Tongue (tissue), 2 donors: ENCODE measurements around the gene PSD2. TPM values are rescaled to one million over a fixed set of nuclear protein-coding genes. Genes with fewer than 3 reads are reported as not detected.

Source experiments
- DNase-seq: peaks from one replicate; pipeline ENCODE4 v3.0.0-alpha.2; 2015
- total RNA-seq: library from RNA; depleted of rRNA; stranded (reverse); fragments of >200 nt; gene quantifications from one replicate; pipeline ENCODE4 v1.2.3, GENCODE V29; 2014

PSD2 gene
- total RNA-seq, 1 donor from 2014 or later, result 0.10 TPM

DNA sequence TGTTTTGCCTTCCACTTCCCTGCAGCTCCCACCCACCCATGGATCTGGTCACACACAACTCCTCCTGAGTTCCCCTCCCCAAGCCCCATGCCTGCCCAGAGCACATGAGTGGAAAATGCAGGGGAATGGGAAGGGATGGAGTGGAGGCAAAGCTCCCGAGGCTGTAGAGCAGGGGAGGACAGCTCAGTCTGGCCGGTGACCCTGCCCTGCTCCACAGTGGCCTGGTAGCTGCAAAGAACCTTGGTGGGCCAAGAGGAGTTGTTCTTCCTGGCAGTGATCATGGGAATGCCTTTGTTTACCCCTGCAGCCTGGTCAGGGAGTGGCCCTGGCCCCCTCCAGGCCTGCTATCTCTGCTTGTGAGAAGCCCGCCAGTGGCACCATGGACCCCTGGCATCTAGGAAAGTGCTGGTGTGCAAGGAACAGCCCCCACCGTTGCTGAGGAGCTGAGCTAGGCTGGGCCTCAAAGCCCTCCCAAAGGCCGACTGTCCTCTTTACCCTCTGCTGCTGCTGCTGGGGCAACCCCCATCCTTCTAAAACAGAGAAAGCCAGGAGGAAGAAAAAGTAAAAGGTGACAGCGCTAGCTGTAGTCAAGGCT lies 60.4 kb downstream of the PSD2 start:
- DNase-seq, result no peak

DNA sequence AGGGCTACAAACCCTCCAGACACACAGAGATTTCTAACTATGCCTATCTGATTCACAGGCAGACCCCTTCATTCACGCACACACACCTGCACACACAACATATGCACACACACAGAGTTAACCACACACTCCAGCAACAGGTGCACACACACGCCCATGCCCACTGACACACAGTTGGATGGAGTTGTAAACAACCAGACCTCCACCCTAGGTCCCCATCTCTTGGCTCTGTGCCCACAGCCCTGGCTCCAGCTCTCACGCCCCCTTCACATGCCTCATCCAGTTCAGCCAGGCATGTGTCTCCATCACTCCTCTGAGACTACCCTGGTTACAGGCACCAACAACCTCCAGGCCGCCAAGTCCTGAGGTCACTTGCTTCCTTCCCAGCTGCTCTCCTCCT lies 61.1 kb downstream of the PSD2 start:
- peak; percentile 69 for DNase-seq

DNA sequence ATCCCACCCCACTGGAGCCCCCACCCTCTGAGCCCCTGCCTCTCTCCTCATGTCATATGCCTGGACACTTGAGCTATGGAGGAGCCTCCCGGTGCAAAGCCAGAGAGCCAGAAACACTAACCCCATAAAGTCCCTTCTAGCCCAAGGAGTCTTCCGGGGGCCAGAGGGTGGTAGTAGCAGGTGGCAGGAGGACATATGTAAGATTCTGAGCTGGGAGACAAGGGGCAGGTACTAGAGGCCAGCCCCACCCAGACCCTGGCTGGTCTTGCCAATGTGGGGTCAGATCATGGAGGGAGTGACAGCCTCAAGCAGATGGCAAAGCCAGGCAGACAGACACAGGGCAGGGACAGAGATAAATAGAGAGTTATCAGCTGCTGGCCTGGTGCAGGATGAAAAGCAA lies 63.4 kb downstream of the PSD2 start:
- DNase-seq, result no peak

DNA sequence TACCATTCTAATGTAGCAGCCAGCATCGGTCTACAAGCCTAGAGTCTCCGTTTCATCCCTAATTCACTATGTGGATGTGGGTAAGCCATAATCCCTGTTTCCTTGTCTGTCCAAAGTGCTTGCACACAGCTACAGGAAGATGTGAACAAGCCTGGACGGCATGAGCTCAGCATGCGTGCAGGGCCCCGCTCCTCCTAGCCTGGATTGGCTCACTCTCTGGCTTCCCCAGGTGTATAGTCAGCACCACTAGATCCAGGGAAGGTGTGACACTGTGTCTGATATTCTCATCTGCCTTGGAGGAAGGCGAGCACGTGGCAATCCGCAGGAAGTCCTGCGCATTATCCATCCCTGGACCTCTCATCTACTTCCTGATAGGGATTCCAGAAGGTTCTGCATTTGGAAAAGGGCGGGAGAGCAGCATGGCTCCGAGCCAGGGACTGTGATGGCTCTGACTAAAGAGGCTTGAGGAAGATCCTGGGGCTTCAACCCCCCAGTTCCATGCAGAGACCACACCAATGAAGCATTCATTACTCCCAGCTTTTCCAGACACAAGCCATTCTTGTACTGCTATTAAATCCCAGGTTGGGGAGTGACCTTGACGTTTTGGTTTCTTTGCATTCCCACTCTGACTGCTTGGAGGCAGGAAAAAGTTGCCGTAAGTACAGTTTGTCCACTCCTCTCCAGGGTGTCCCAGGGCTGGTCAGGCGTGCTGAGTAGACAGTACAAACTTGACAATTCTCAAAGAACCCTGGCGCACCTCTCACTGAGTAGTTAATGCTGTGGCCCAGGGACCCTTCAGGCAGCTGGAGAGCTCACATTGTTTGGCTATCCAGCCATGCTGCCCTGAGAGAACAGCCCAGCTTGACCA lies 65.6 kb downstream of the PSD2 start:
- DNase-seq, result no peak

DNA sequence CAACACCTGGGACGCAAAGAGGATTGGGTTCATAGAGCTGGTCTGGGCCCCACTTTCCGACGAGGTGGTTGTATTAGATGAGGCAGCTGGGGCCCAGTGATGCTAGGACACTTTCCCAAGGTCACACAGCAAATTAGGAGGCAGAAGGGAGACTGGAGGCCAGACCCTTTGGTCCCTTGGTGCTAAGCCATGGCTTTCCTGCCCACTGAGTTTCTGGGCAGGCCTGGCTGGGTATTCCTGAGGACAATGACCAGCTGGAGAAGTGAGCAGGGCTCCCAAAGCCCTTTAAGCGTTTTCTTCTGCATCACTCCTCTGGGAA lies 66.2 kb downstream of the PSD2 start:
- no peak for DNase-seq

DNA sequence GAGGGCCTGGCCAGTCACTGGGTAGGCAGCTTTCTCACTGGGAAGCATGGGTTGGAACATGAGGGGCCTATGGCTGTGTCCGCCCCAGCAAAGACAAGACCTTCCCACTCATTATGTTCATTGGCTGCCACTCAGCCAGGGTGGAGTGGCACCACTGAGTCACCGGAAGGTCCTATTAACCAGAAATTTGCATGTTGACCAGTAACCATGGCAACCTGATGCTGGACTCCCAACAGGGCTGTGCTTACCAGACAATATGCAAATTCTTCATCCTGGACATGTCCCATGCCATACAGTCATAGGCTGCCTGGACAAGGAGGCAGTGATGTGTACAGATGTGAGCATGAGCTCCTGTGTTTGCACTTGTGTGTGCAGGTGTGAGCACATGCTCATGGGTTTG lies 66.7 kb downstream of the PSD2 start:
- no peak for DNase-seq

DNA sequence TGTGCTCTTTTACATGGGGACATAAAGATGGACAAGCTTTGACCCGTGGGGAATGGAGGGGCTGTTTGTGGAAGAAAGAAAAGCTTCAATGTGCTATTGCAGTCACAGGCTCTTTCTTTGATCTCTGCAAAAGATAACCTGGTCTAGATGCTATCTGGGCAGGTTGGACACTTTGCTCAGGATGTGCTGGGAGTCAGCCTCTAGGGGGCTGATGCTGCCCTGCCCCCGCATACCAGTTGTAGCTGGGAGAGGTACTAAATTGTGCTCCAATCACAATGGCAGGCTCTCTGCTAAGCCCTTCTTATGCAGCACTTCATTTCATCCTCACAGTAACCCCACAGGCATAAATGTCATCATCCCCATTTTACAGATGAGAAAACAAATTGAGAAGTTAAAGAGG lies 67.2 kb downstream of the PSD2 start:
- no peak for DNase-seq

DNA sequence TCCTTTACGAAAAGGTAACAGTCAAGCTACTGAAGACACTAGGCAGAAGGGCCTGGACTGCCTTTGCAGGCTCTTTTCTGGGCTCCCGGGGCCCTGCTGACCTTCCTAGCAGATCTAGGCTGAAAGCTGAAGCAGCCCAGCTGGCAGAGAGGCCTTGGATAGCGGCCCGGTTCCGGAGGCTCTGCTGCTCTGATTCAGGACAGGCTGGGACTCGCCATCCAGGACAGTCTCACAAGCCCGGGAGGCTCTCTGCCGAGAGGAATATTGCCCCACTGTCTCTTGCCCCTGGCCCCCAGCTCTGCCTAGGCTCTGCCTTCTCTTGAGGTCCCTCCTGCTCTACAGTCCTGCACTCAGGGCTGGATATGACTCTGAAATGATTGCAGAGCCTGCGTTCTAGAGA lies 67.8 kb downstream of the PSD2 start:
- no peak for DNase-seq

DNA sequence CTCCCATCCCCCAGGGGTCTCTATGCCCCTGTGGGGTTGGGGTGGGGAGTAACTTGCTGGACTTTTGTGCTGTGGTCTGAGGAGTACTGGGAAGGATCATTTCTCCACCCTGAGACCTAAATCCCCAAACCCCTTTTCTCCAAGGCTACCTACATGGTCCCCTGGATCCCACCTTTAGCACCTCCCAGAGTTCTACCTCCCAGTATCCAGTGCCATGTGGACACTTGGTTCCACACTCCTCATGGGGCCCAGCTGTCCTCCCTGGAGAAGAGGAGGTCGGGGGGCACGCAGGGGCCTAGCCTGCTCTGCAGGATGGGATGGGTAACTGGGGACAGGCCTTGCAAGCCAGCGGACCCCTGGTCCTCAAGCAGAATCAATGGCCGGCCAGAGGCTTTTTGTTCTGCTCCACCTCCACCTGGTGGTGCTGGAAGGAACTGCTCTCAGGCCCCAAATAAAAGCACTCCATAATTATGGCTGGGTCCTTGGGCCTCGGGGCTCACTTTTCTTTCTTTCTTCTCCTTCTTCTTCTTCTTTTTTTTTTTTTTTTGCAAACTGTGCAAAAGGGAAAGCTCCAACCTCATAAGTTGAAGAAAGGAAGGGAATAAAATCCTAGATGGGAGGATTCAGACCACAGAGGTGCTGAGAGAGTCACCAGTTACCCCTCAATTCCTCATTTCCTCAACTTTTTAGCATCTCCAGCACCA lies 68.4 kb downstream of the PSD2 start:
- peak; percentile 79 for DNase-seq

DNA sequence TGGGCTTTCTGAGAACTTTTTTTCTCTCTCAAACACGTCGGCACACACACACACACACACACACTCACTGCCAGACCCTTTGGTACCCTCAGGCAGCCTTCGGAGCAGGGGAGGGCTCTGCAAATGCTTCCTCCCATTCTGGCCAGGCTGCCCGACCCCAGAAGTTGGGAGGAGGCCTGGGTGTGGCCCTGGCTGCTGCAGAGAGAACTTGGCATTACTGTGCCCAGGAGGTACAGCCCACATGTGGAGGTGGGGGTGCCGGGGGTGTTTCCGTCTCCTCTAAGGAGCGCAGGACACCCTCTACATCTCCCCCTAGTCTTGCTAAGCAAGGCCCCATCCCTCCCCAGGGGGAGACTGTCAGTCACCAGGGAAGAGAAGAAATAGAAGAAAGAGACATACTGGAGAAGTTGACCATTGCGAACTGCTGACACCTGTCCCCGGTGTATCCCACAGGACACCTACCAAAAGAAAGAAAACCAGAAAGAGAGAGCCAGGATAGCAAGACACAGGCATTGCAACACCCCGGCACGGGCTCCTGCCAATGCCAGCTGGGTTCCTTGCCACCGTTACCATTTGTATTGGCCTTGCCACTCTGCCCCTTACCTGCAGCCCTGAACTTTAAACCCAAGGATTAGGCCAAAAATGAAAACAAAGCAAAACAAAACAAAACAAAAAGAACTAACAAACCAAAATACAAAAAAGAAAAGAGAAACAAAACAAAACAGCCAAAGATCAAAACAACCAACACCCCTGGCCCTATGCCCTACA lies 69.3 kb downstream of the PSD2 start:
- no peak for DNase-seq

DNA sequence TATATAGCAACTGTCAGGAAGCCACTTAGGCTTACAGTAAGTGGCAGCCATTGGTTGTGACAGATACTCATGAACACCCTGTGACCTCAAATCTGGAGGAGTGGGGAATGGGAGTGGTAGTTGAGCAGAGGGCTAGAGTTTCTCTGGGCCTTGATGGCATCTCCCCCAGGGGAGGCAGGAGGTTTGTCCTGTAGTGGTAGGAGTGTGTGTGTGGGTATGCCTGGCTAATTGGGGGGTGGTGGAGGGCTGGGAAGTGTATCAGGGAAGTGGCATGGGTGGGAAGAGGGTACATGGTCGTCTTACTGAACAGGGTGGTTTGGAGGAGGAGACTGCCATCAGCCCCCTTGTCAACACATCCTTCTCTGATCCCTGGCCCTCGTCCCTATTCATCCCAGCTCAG lies 71.5 kb downstream of the PSD2 start:
- no peak for DNase-seq

DNA sequence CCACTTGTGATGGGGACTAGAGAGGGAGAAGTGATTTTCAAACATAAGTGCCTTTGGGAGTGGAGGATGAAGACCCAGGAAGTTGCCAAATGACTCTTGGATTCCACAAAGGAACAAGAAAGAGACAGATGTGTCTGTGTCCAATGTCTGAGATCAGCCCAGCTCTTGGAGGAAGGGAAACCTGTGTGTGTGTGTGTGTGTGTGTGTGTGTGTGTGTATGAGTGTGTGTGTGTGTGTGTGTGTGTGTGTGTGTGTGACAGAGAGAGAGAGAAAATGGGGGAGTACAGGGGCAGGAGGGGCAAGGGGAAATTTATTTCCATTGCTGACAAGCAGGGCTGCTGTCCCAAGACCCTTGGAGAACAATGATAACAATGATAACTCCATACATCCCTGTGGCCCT lies 72.0 kb downstream of the PSD2 start:
- DNase-seq, result no peak

DNA sequence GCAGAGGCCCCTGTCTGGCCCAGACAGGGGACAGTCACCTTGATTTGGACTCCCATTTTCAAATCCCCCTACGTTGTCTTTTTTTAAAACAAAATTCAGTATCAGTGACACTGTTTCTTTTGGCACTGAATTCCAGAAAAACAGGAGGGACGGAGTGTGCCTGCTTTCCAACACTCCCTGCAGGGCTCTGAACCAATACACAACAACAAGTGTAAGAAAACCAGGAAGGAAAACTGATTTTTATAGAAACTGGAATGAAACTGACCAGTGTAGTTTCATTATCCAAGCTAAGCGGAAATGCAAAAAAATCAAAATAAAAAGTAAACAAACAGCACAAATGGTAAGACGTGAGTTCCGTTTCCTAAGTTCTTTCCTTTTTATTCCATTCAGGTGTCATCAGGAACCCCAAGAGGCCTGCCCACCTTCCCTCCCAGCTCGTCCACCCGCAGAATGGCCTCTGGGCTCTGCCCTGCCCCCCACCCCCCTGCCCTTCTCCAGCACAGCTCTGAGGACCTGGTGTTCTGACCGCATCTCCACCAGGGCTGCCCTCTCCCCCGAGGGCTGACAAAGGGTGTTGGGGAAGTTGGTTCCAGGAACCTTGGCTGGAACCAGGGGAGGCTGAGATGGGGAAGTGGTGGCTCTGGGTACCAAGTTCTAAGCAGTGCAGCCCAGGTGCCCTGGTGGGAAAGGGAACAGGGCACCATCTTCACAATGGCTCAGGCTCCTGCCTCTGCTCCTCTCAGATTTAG lies 73.6 kb downstream of the PSD2 start:
- no peak for DNase-seq

DNA sequence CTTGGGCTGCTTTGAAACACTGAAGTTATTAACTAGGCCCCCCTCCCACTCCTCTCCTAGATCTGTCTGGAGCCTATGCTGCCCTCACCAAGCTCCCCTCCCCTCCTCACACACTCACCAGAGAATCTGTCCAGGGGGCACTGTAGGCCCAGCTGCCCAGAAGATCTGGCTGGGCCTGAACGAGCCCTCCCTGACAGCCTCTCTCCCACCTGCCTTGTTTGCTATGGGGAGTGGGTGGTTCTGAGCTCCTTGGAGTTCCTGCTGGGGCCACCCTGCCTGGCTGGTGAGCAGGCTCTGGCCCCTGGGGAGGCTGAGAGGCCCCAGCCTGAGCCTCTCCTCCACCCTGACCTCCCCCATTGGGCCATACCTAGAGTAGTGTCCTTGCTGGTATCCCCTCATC lies 75.1 kb downstream of the PSD2 start:
- DNase-seq, result no peak

DNA sequence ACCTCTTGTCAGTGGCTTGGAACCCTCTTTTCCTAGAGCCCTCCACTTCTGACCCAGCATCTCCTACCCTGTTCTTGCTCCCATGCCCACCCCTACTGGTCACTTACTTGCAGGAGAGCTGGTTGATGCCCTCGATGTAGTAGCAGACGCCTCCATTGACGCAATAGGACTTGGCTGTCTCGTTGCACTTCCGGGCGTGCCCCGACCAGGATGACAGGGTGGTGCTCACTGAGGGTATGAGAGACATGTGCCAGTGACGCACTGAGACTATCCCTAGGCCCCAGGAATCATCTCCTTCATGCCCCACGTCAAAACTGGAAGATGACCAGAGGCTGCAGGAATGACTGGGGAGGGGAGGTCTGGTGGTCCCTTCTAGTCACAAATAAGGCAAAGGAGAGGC lies 76.0 kb downstream of the PSD2 start:
- no peak for DNase-seq

DNA sequence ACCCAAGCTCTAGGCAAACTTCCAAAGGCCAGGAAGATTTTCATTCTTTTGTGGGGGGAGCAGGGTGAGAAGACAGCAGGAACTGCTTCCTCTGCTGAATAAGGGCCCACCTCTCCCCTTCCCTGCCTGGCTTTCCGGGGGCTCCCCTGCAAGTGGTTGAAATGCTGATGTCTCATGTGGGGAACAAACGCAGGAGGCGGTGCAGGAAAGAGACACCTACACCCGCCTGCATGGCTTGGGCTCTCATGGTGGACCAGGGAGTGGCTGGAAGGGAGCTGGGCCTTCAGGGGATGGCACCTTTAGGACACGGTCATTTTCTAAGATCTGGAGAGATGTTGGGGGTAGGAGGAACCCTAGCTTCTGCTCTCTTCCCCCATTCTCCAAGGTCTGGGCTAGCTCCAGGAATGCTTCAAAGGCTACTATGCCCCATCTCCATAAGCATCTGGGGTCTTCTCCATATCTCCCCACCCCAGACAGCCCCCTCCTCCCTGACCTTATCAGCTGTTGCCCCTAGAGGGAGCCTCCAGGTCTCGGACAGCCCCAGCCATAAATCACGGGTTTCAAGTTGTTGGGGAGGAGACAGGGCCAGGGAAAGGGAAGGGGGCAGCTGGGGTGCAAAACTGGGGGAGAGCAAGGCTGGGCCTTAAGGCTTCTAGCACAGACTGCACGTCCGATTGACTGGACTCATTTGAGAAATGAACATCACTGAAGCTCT lies 76.6 kb downstream of the PSD2 start:
- no peak for DNase-seq

DNA sequence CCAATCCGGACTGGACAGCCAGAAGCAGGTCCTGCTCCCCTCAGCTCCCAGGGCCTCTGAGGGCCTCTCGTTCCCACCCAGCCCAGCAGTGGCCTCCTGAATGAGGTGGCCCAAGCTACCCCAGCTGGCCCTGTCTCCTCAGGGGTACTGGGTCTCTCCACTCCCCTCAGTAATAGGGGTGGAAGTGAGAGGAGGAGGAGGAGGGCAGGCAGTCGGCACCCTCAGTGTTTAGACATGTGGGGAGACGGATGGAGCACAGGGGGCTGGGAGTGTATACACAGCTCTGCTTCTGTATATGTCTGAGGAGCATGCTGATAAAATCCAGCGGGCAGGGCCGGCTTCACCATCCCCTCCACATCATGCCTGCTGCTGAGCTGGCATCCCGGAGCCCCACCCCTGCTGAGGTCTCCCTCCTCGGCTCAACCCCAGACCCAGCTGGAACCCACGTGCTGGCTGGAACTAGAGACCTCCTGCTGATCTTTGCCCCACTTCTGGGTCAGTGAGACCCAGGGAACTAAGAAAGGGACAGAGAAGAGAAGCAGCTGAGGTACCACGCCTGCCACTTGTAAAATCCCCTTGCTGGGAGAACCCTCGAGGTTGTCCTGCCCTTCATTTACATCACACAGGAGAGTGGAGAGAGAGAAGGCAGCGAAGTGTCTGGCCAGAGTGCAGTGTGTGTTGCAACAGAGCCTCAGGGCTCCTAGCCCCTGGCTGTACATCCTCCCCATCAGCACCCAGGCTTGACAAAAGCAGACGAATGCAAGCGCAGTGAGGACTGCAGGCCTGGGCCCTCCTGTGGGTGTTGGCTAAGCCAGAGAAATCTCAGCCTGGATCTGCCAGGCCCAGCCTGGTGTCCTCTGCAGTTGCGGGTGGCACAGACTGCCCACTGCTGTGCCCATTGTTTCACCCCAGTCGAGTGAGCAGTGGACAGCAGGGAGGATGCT lies 77.5 kb downstream of the PSD2 start:
- no peak for DNase-seq

DNA sequence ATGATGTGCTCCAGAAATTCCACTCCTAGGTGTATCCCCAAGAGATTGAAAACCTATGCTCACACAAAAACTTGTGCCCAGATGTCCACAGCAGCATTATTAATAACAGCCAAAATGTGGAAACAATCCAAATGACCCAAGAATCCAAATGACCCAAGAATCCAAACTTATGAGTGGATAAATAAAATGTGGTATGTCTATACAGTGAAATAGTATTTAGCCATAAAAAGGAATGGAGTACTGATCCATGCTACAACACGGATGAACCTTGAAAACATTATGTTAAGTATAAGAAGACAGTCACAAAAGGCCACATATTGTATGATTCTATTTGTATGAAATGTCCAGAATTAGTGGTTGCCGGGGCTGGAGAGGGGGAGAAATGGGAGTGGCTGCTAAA lies 80.3 kb downstream of the PSD2 start:
- DNase-seq, result no peak

DNA sequence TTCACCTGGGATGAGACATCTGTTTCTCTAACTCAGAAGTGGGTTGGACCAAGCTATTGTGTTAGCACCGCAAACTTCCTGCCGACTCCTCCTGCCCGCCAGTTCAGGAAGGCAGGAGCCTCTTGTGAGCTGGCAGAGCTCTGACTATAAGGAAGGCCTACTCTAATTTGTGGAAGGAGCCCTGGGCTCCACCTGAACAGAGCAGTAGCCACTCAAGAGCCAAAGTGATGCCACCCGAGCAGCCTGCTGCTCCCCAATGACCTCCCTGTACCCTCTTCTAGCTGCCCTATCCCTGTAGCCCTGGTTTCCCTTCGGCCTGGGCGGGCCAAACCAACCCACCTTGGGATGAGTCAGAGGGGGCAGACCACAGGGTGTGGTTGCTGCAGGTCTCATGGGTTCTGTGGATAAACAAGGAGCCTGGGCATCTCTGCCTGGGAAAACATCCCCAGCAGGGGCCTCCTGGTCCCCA lies 81.6 kb downstream of the PSD2 start:
- DNase-seq, result no peak

DNA sequence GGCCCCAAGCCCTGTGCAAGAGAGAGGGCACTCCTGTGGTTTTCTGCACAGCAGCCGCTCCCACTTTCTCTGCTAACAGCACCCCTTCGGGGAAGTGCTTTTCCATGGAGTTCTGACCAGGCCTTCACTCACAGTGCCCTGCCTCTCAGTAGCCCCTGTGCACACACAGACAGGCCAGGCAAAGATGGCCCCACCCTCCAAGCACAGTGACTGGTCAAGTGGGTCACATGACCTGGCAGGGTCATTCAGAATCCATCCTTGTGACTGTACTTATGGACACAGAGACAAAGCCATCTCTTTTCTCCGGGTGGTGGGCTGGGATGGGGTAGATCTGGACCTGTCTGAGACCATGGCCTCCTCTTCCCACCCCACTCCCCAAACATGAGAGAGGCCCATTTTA lies 82.5 kb downstream of the PSD2 start:
- no peak for DNase-seq
